HCT116 (cell line): ENCODE results near the gene MADCAM1. TPM values are rescaled to one million over a fixed set of nuclear protein-coding genes. Genes with fewer than 3 reads are reported as not detected.

Experiments
- ATAC-seq: fragments of 200-7000 bp; cut with Tn5 transposase; 2 replicates; pipeline ENCODE4 v1.9.1; 2020; ENCODE audit warnings: mild to moderate bottlenecking, moderate library complexity
- BruUV-seq: library from RNA; stranded (reverse); fragments of 400-500 nt; replicated peaks from 2 replicates; lab custom pipeline; 2021; lab: Mats Ljungman, UMichigan
- CTCF ChIA-PET: fragments of 300-600 bp; sonication (Branson Sonifier 250); formaldehyde crosslinking; loops from one replicate; lab custom pipeline; 2021; ENCODE audit warnings: antibody characterized with exemption; lab: Charles Lee
- POLR2A ChIA-PET: fragments of 300-600, 350-600 bp; sonication (Branson Sonifier 250); formaldehyde crosslinking; loops from one replicate; lab custom pipeline; 2021; ENCODE audit warnings: antibody characterized with exemption; lab: Charles Lee
- RAD21 ChIA-PET, 2 experiments: fragments of 300-600 bp; sonication (Branson Sonifier 250); formaldehyde crosslinking; loops; one replicate each; lab custom pipeline; 2023; ENCODE audit warnings: low total read pairs in 2 of 2; ENCODE audit not compliant: uncharacterized antibody in 2 of 2, unreplicated experiment in 2 of 2, low non-redundant PET in 1 of 2; lab: Charles Lee
- DNase-seq: peaks from one replicate; pipeline ENCODE4 v3.0.0-alpha.2; 2010; ENCODE audit warnings: low read depth, low spot score
- H2AFZ ChIP-seq: fragments of 200-600 bp; shearing (Covaris generic), sonication (generic); 2 replicates; pipeline ENCODE4 v1.6.1; 2017; ENCODE audit warnings: low read depth, mixed run types, mixed read lengths, antibody characterized with exemption, low read length; ENCODE audit not compliant: poor library complexity, severe bottlenecking
- H3K27ac ChIP-seq: 2 replicates; pipeline ENCODE4 v1.5.1; 2012; ENCODE audit warnings: low read depth, low read length
- H3K27me3 ChIP-seq: fragments of 200-600 bp; sonication (generic); 2 replicates; pipeline ENCODE4 v1.6.1; 2016; ENCODE audit warnings: mixed run types, low read length, mixed read lengths; ENCODE audit not compliant: insufficient read depth
- H3K36me3 ChIP-seq, 2 experiments: fragments of 200-500 bp in 1 of 2; fragments of 200-600 bp in 1 of 2; sonication (Bioruptor generic) in 1 of 2; sonication (generic) in 1 of 2; 2 replicates each; pipeline versions ENCODE4 v1.5.1 to v1.6.1; 2014 to 2016; ENCODE audit warnings: low read length in 2 of 2, inconsistent platforms in 1 of 2, mixed read lengths in 1 of 2, mixed run types in 1 of 2; ENCODE audit not compliant: insufficient read depth in 2 of 2, control insufficient read depth in 1 of 2
- H3K4me1 ChIP-seq, 2 experiments: fragments of 200-600 bp in 1 of 2; sonication (generic) in 1 of 2; 2 replicates each; pipeline versions ENCODE4 v1.5.1 to v1.6.1; 2012 to 2017; ENCODE audit warnings: low read length in 2 of 2, inconsistent platforms in 1 of 2, mild to moderate bottlenecking in 1 of 2, mixed read lengths in 1 of 2, mixed run types in 1 of 2, moderate library complexity in 1 of 2; ENCODE audit not compliant: insufficient read depth in 2 of 2, control insufficient read depth in 1 of 2
- H3K4me2 ChIP-seq: fragments of 200-600 bp; sonication (generic); 2 replicates; pipeline ENCODE4 v1.6.1; 2017; ENCODE audit warnings: mixed run types, low read length, mixed read lengths
- H3K4me3 ChIP-seq, 2 experiments: fragments of 200-600 bp in 1 of 2; sonication (generic) in 1 of 2; replicated peaks in 1 of 2; 2 replicates each; pipeline ENCODE4 v1.5.1; 2011 to 2016; ENCODE audit warnings: low read length in 2 of 2, control low read depth in 1 of 2, low read depth in 1 of 2, mild to moderate bottlenecking in 1 of 2, mixed read lengths in 1 of 2, mixed run types in 1 of 2
- H3K79me2 ChIP-seq: fragments of 200-600 bp; sonication (generic); 2 replicates; pipeline ENCODE4 v1.6.1; 2017; ENCODE audit warnings: mild to moderate bottlenecking, mixed run types, low read length, moderate library complexity, mixed read lengths; ENCODE audit not compliant: insufficient read depth
- H3K9ac ChIP-seq: fragments of 200-600 bp; sonication (generic); 2 replicates; pipeline ENCODE4 v1.6.1; 2016; ENCODE audit warnings: low read length, mixed read lengths
- H3K9me2 ChIP-seq: fragments of 200-600 bp; sonication (generic), shearing (Covaris generic); 2 replicates; pipeline ENCODE4 v1.6.1; 2017; ENCODE audit warnings: mixed run types, mild to moderate bottlenecking, moderate library complexity; ENCODE audit not compliant: insufficient read depth
- H3K9me3 ChIP-seq, 2 experiments: fragments of 200-500 bp in 1 of 2; fragments of 200-600 bp in 1 of 2; sonication (Bioruptor generic) in 1 of 2; sonication (generic) in 1 of 2; 2 replicates each; pipeline ENCODE4 v1.6.1; 2014 to 2017; ENCODE audit warnings: low read length in 2 of 2, mixed read lengths in 2 of 2, inconsistent platforms in 1 of 2, low read depth in 1 of 2, mild to moderate bottlenecking in 1 of 2, mixed run types in 1 of 2, moderate library complexity in 1 of 2; ENCODE audit not compliant: control insufficient read depth in 1 of 2, insufficient read depth in 1 of 2
- H4K20me1 ChIP-seq: fragments of 200-600 bp; sonication (generic), shearing (Covaris generic); 2 replicates; pipeline ENCODE4 v1.6.1; 2017; ENCODE audit warnings: mixed run types, mild to moderate bottlenecking, moderate library complexity; ENCODE audit not compliant: insufficient read depth
- ATF3 ChIP-seq: IDR thresholded peaks from 2 replicates; pipeline ENCODE4 v1.6.1; 2012
- CEBPB ChIP-seq: IDR thresholded peaks from 2 replicates; pipeline ENCODE4 v1.6.1; 2012; ENCODE audit warnings: low read depth
- EGR1 ChIP-seq: IDR thresholded peaks from 2 replicates; pipeline ENCODE4 v1.6.1; 2012; ENCODE audit warnings: low read depth
- ELF1 ChIP-seq: IDR thresholded peaks from 2 replicates; pipeline ENCODE4 v1.6.1; 2012; ENCODE audit warnings: low read depth, borderline replicate concordance
- EZH2 ChIP-seq: fragments of 200-600 bp; sonication (generic); IDR thresholded peaks from 2 replicates; pipeline ENCODE4 v1.6.1; 2017; ENCODE audit warnings: antibody characterized with exemption, mixed run types
- EZH2phosphoT487 ChIP-seq: fragments of 200-600 bp; IDR thresholded peaks from 2 replicates; pipeline ENCODE4 v1.6.1; 2018; ENCODE audit warnings: antibody characterized with exemption, borderline replicate concordance
- FOSL1 ChIP-seq: IDR thresholded peaks from 2 replicates; pipeline ENCODE4 v1.6.1; 2012; ENCODE audit warnings: low read depth
- JUND ChIP-seq: IDR thresholded peaks from 2 replicates; pipeline ENCODE4 v1.6.1; 2012
- RAD21 ChIP-seq: IDR thresholded peaks from 2 replicates; pipeline ENCODE4 v1.6.1; 2012; ENCODE audit warnings: low read depth, mild to moderate bottlenecking
- REST ChIP-seq: IDR thresholded peaks from 2 replicates; pipeline ENCODE4 v1.6.1; 2012; ENCODE audit warnings: low read depth
- SIN3A ChIP-seq: IDR thresholded peaks from 2 replicates; pipeline ENCODE4 v1.6.1; 2012; ENCODE audit warnings: low read depth
- SP1 ChIP-seq: IDR thresholded peaks from 2 replicates; pipeline ENCODE4 v1.6.1; 2012; ENCODE audit warnings: low read depth
- SRF ChIP-seq: IDR thresholded peaks from 2 replicates; pipeline ENCODE4 v1.6.1; 2012; ENCODE audit warnings: low read depth
- YY1 ChIP-seq: IDR thresholded peaks from 2 replicates; pipeline ENCODE4 v1.6.1; 2011; ENCODE audit warnings: low read length, low read depth, moderate library complexity, mild to moderate bottlenecking; ENCODE audit not compliant: insufficient replicate concordance; ENCODE audit errors: extremely low read depth
- intact Hi-C: fragments of 100-400 bp; cut with micrococcal nuclease; formaldehyde crosslinking; loops from 2 replicates; pipeline ENCODE4 v1.10.0; 2022
- total RNA-seq: library from RNA; stranded (reverse); gene quantifications from one replicate; pipeline ENCODE4 v1.2.1, GENCODE V29; 2021; ENCODE audit not compliant: unreplicated experiment
- TF ChIP-seq, protein P1 (sequence below): IDR thresholded peaks from 2 replicates; pipeline ENCODE4 v1.6.1; 2012
- TF ChIP-seq, protein P2 (sequence below), 3 experiments: fragments of 200-600 bp in 1 of 3; sonication (generic) in 1 of 3; IDR thresholded peaks in 2 of 3; conservative IDR thresholded peaks in 1 of 3; 2 replicates each; pipeline ENCODE4 v1.5.1; 2012 to 2017; ENCODE audit warnings: low read depth in 2 of 3, low read length in 2 of 3, antibody characterized with exemption in 1 of 3, borderline replicate concordance in 1 of 3, control low read depth in 1 of 3, mild to moderate bottlenecking in 1 of 3, mixed read lengths in 1 of 3, mixed run types in 1 of 3, moderate library complexity in 1 of 3; ENCODE audit not compliant: insufficient read depth in 1 of 3
- TF ChIP-seq, protein P3 (sequence below): IDR thresholded peaks from 2 replicates; pipeline ENCODE4 v1.6.1; 2011; ENCODE audit warnings: mild to moderate bottlenecking, low read length, moderate library complexity; ENCODE audit not compliant: insufficient replicate concordance; ENCODE audit errors: extremely low read depth

The MADCAM1 gene
- total RNA-seq, 1 experiment from 2014 or later, result 0.57 TPM

DNA sequence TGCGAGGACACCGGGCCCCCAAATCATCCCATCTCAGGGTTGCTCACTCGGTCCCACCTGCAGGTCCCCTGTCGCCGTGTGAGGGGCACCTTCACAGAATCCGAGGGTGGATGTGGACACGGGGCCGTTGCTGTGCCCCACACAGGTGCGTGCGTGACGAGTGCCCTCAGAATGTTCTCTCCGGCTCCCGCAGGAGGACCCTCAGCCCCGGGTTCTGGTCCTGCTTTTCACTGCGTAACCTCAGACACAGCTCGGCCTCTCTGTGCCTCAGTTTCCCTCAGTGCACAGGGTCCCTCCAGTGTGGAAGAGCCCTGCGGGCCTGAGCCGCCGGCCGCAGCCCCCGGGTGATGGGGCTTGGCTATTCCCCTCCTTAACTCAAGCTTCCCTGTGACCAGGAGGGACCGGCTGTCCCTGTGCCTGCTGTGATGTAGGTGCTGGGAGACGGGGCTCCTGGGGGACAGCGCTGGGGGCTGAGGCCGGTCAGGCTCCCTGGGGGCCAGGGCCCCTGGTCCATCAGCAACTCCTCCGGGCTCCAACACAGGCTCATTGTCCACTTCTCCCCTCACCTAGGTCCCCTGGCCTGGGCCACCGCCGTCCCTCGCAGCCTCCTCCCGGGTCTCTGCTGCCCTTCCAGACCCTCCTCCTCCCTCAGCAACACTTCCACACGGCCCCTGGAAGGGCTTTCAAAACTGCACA is 40.3 kb upstream of the MADCAM1 start:
- RAD21 ChIA-PET, result no interaction called here
- H3K27ac ChIP-seq, result no peak overlapping the region
- ATAC-seq, result no peak
- H3K4me1 ChIP-seq, result peaks cover 2 to 9% of the 10 kb centered on the region in 2 experiments; a peak in 1 of 4 replicates
- H3K79me2 ChIP-seq, result no peaks in the 10 kb centered on the region
- no peak overlapping the region for H2AFZ ChIP-seq
- H3K9me3 ChIP-seq, result peaks cover 0 to 2% of the 10 kb centered on the region in 2 experiments; a peak in 2 of 4 replicates
- DNase-seq, result no peak
- intact Hi-C loops, result no loop called here
- no peaks in the 10 kb centered on the region for H3K27me3 ChIP-seq
- no peaks in the 10 kb centered on the region for H3K36me3 ChIP-seq
- H3K4me3 ChIP-seq, result no peak overlapping the region
- POLR2A ChIA-PET, result no interaction called here
- BruUV-seq, result no TSS peak
- no peak overlapping the region for H3K9ac ChIP-seq
- no peak overlapping the region for H3K4me2 ChIP-seq
- TF ChIP-seq RAD21 (no peak), FOSL1 (no peak), SRF (no peak), EZH2phosphoT487 (no peak), ATF3 (no peak), SP1 (no peak), ELF1 (no peak), EZH2 (no peak), REST (no peak), YY1 (no peak), CEBPB (no peak), EGR1 (no peak), JUND (no peak), SIN3A (no peak)
- TF ChIP-seq, protein P1, sequence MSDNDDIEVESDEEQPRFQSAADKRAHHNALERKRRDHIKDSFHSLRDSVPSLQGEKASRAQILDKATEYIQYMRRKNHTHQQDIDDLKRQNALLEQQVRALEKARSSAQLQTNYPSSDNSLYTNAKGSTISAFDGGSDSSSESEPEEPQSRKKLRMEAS, result no peak
- TF ChIP-seq, protein P2, sequence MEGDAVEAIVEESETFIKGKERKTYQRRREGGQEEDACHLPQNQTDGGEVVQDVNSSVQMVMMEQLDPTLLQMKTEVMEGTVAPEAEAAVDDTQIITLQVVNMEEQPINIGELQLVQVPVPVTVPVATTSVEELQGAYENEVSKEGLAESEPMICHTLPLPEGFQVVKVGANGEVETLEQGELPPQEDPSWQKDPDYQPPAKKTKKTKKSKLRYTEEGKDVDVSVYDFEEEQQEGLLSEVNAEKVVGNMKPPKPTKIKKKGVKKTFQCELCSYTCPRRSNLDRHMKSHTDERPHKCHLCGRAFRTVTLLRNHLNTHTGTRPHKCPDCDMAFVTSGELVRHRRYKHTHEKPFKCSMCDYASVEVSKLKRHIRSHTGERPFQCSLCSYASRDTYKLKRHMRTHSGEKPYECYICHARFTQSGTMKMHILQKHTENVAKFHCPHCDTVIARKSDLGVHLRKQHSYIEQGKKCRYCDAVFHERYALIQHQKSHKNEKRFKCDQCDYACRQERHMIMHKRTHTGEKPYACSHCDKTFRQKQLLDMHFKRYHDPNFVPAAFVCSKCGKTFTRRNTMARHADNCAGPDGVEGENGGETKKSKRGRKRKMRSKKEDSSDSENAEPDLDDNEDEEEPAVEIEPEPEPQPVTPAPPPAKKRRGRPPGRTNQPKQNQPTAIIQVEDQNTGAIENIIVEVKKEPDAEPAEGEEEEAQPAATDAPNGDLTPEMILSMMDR (IDR thresholded peaks at IDR 0.05 in 2 of 3, conservative IDR thresholded peaks at IDR 0.05 in 1 of 3; ENCODE audit: borderline replicate concordance in 1 of 3, insufficient read depth in 1 of 3, low read depth in 2 of 3, low read length in 2 of 3), result no peak
- TF ChIP-seq, protein P3, sequence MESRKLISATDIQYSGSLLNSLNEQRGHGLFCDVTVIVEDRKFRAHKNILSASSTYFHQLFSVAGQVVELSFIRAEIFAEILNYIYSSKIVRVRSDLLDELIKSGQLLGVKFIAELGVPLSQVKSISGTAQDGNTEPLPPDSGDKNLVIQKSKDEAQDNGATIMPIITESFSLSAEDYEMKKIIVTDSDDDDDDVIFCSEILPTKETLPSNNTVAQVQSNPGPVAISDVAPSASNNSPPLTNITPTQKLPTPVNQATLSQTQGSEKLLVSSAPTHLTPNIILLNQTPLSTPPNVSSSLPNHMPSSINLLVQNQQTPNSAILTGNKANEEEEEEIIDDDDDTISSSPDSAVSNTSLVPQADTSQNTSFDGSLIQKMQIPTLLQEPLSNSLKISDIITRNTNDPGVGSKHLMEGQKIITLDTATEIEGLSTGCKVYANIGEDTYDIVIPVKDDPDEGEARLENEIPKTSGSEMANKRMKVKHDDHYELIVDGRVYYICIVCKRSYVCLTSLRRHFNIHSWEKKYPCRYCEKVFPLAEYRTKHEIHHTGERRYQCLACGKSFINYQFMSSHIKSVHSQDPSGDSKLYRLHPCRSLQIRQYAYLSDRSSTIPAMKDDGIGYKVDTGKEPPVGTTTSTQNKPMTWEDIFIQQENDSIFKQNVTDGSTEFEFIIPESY, result no peak
- no peaks in the 10 kb centered on the region for H3K9me2 ChIP-seq
- no peaks in the 10 kb centered on the region for H4K20me1 ChIP-seq
- CTCF ChIA-PET, result no interaction called here
